Right lobe of liver (tissue), 4 donors: Measurements from ENCODE around the gene CYP17A1.

Experiments
- POLR2A ChIP-seq: fragments of 450-650 bp; IDR thresholded peaks from one replicate; pipeline ENCODE4 v1.6.1; 2017; ENCODE audit warnings: antibody characterized with exemption, mild to moderate bottlenecking
- TF ChIP-seq, protein P1 (sequence below), 4 donors: fragments of 200-600 bp in 3 of 4; fragments of 450-650 bp in 1 of 4; IDR thresholded peaks; one replicate each; pipeline versions ENCODE4 v1.5.1 to v1.8.0; 2016 to 2022; ENCODE audit warnings: antibody characterized with exemption in 4 of 4, mild to moderate bottlenecking in 2 of 4
- donor health status: DM: no; HTN: no; CAD: no.
- donor health status: DM: no; HTN: no; CAD: no.
- donor health status: DM: no; HTN: yes; CAD: no.

DNA sequence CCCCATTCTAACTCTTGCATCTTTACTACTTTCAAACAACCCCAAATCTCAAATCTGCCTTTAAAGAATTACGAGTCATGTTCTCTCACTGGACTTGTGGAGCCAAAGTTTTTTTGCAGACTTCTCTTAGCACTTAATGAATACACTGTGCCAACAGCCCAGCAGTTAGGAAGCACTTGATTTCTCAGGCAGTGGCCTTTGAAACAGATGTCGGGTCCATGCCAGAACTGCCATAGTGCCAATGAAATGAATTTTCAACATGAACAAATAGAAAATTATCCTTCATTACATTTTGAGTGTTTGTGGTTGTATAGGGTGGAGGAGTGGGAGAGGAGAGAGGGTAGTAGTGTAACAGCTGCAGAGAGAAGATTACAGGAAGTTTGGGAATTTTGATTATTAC is 22.7 kb upstream of the CYP17A1 start:
- TF ChIP-seq, protein P1, sequence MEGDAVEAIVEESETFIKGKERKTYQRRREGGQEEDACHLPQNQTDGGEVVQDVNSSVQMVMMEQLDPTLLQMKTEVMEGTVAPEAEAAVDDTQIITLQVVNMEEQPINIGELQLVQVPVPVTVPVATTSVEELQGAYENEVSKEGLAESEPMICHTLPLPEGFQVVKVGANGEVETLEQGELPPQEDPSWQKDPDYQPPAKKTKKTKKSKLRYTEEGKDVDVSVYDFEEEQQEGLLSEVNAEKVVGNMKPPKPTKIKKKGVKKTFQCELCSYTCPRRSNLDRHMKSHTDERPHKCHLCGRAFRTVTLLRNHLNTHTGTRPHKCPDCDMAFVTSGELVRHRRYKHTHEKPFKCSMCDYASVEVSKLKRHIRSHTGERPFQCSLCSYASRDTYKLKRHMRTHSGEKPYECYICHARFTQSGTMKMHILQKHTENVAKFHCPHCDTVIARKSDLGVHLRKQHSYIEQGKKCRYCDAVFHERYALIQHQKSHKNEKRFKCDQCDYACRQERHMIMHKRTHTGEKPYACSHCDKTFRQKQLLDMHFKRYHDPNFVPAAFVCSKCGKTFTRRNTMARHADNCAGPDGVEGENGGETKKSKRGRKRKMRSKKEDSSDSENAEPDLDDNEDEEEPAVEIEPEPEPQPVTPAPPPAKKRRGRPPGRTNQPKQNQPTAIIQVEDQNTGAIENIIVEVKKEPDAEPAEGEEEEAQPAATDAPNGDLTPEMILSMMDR (IDR thresholded peaks at IDR 0.05), result no peak
- TF ChIP-seq POLR2A, result no peak
